Suppressor macrophage (primary cell): ENCODE results near the gene PDE6G.
A peak's percentile ranks its signal among the peaks of the same experiment; 100 is the strongest.

Source experiments
- DNase-seq, 4 experiments: peaks; one replicate each; pipeline ENCODE4 v3.0.0-alpha.2; 2020 to 2022

Gene PDE6G

GRCh38 chr17:81660441-81660840, 4.1 kb upstream of the PDE6G start:
- DNase-seq, result no peak

DNA sequence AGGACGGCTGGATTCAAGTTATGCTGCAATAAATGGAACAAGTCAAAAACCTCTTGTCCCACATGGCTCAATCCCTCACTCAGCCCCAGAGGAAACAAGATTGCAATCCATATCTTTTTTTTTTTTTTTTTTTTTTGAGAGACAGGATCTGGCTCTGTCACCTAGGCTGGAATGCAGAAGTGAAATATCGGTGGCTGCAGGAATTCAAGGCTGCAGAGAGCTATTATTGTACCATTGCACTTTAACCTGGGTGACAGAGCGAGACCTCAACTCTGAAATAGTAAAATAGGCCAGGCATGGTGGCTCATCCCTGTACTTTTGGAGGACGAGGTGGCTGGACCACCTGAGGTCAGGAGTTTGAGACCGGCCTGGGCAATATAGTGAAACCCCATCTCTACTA, 2.7 kb upstream of the PDE6G start:
- DNase-seq, result no peak

- peak in 1 of 4 experiments; percentile 18 for DNase-seq
These were observed 493 bp upstream of the PDE6G start for GRCh38 chr17:81656835-81657234.

DNA sequence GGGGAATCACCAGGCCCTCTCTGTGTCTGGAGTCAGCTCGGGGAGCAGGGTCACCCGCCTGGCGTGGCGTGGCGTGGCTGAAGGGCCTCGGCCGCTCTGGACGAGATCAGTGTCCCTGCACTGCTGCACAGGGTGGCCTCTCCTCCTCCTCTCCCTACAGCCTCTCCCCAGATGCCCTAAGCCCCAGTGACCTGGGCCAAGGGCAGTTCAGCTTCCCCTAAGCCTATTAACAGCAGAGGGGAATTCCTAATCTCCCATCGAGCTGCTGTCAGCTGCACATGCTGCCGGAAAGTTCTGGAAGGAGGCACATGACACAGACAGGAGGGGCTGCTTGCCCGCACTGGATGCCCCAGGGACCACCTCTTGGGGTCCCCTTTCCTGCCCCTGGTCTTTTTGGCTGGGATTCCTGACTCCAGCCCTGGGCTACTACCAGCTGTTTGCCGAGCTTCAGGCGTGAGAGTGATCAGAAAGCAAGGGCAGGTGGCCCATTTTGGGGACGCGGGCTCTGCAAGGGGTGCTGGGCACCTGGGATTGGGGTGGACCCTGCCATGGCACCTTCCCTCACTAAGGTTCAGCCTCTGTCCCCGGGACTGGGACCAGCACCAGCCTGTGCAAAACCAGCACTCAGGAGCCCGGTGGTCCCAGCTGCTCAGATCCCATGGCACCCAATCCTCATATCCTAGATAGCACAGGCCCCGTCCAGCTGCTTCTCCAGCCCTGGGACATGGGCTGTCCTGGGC, 794 bp downstream of the PDE6G start:
- DNase-seq, result peak in 3 of 4 experiments; percentile 46 to 66 (median 62)

DNA sequence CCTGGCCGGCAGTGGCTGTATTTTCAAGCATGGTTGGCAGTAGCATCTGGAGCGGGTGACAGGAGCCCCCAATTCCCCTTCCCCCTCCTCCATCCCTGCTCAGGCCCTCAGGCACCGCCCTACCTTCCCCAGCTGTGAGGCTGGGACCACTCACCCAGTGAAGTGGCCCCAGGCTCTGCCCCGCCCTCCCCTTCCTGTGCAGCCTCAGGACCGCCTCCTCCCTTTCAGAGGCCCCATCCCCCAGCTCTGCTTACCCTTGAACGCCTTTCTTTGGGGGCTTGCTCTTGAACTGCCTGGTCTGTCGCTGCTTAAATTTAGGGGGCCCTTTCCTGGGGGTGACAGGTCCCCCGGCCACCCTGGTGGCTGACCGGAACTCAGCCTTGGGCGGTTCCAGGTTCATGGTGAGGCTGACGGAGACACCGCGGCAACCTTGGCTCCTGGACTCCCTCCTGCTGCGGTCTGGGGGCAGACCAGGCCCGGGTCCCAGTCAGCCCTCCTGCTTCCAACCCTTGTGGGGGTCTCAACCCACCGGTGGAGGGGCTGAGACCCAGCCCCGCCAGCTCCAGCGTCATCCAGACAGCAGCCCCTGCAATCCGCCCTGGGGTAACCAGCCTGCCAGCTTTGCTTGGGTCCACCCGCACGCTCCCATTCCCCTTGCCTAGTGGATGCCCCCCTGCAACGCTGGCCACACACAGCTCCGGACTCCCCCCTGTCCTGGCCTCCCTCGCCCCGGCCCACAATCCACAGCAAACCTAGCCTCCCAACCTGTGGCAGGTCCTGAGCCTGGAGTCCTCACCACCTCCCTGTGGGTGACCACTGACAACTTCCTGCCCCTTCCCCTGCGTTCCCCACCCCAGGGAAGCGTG, 3.2 kb downstream of the PDE6G start:
- DNase-seq, result no peak

- no peak for DNase-seq
These were observed 4.7 kb downstream of the PDE6G start for GRCh38 chr17:81651692-81652091.

- DNase-seq, result no peak
These were observed 5.4 kb downstream of the PDE6G start for GRCh38 chr17:81650951-81651350.

DNA sequence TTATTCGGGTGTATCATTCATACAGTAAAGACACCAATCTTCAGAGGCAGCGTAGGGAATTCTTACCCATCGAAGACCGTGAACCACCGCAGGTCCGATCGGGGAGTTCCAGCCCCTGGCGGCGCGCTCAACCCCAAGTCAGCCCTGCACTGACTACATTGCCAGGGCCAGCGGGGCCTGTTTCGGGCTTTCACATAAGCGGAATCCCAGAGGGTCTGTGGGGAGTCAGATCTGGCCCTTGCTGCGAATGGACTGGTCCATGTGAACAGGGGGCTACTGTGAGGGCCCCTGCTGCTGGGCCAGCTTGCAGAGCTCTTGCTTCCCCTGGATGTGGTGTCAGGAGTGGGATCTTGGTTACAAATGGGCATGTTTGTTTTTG, 7.6 kb downstream of the PDE6G start:
- no peak for DNase-seq

DNA sequence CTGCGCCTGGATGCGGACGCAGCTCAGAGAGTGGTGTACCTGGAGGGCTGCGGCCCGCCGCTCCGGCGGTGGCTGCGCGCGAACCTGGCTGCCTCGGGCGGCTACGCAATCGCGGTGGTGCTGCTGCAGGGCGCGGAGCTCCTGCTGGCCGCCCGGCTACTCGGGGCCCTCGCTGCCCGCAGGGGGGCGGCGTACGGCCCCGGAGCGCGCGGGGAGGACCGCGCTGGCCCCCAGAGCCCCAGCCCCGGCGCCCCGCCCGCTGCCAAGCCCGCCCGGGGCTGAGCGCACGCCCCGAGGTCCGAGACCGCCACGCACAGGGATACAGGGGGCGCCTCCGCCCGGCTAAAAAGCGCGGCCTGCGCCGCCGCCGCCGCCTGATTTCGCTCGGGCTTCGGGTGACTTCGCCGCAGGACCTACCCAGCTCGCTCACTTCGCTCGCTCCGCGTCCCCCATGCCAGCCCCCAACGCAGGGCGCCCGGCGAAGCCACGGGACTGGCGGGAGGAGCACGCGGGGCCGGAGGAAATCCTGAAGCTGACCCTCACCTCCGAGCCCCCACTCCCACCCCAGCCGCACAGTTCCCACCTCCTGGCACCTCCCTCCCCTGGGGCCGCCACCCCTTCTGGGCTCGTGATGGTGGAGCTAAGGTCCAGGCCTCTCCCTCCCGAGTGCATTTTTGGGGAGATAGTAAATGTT, 8.2 kb downstream of the PDE6G start:
- no peak for DNase-seq

GRCh38 chr17:81647640-81648012, 8.7 kb downstream of the PDE6G start:
- DNase-seq, result no peak

DNA sequence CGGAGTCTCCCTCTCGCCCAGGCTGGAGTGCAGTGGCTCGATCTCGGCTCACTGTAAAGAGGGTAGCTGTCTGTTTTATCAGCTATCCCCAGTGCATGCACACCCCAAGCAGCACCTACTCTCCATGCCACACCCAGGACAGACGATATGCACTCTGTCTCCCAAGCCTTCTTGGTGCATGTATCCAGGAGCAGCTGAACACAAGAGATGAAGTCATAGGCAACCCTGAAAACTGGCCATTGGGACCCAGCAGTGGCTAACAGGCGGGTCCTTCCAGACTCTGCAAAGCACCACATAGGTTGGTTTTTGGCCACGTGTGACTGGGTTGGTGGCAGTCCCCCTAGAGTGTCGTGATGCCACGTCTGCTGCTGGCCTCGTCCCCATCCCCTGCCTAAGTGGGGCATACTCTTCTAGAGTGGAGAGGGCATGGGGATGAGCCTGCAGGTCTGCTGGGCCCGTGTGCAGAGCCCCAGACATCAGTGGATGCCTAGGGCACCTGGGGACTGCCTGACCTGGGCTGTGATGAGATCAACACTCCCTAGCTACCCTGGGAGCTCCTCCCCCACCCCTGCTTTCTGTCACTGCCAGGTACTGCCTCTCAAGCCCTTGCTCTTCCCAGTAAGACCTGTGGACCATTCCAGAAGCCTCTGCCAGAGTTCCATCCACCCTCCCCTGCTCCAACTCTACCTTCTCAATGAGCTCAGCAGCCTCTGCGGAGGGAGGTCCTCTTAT, 9.3 kb downstream of the PDE6G start:
- no peak for DNase-seq

DNA sequence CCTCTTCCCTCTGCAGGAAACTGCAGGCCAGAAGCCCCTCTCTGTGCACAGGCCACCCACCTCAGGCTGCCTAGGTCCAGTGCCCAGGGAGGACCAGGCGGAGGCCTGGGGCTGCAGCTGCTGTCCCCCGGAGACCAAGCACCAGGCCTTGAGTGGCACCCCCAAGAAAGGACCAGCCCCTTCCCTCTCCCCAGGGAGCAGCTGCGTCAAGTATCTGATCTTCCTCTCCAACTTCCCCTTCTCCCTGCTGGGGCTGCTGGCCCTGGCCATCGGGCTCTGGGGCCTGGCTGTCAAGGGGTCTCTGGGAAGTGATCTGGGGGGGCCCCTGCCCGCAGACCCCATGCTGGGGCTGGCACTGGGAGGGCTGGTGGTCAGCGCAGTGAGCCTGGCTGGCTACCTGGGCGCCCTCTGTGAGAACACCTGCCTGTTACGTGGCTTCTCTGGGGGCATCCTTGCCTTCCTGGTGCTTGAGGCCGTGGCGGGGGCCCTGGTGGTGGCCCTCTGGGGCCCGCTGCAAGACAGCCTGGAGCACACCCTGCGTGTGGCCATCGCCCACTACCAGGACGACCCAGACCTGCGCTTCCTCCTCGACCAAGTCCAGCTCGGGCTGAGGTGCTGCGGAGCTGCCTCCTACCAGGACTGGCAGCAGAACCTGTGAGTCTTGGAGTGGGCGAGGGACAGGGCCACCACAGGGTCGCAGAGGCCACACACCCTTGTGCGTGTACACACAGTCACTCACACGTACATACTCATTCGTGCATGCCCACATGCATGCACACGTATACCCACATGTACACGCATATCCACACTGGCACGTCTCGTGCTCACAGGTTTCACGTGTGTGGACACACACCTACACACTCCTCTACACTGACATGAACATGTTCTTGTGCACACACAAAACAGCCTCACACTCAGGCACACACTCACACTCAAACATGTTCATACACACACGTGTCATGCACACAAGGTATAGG, 11.1 kb downstream of the PDE6G start:
- DNase-seq, result peak in 3 of 4 experiments; percentile 22 to 42 (median 33)

- DNase-seq, result no peak
These were observed 11.8 kb downstream of the PDE6G start for GRCh38 chr17:81644496-81644895.

- DNase-seq, result no peak
These were observed 14.4 kb downstream of the PDE6G start for GRCh38 chr17:81641825-81642489.

- no peak for DNase-seq
These were observed 16.3 kb downstream of the PDE6G start for GRCh38 chr17:81640011-81640410.

GRCh38 chr17:81638683-81639082, 17.7 kb downstream of the PDE6G start:
- no peak for DNase-seq

DNA sequence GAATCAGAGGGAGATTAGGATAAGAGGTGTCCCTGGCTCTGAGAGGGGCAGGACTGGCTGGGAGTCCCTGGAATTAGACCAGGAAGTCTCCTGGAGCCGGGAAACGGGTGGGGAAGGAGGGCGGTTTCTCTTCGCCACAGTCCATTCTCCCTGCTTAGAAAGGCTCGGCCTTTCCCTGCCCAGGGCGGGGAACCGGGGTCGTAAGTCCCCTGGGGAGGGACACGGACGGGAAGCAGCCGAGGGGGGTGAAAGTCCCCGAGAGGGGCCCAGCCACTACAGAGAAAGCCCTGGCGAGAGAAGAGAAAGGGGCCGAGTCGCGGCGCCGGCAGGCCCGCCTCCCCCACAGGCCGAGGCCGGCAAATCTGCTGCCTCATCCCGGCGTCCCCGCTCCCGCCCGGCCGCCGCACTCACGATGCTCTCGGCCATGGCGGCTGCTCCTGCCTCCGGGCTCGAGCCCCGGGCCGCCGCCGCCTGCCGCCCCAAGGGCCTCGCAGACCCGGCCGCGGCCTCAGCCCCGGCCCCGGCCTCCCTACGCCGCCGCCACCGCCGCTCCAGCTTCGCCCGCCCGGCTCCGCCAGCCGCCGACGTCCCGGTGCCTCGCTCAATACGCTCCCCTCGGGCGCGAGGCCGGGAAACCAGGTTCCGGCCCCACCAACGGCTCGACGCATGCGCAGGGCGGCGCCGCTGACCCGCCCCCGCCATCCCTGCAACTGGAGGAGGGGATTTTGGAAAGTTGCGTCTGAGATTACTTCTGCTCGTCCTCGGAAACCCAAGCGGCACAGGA, 19.6 kb downstream of the PDE6G start, which contains the start of the genes NPLOC4 and TSPAN10:
Gene NPLOC4 (minus strand): TSS at position 608 of the 784 bp plus-strand sequence. CDS start 182 bp downstream, at position 426.
Gene TSPAN10 (plus strand): TSS at position 692 of the 784 bp plus-strand sequence. CDS start 5,217 bp downstream, outside the sequence.
- peak; percentile 93 to 97 (median 96) for DNase-seq

GRCh38 chr17:81635973-81636504, 20.3 kb downstream of the PDE6G start:
- peak in 1 of 4 experiments; percentile 36 for DNase-seq

GRCh38 chr17:81635431-81635830, 20.9 kb downstream of the PDE6G start:
- DNase-seq, result no peak
